Thymus (tissue), 11 donors: ENCODE results near the gene GSTM2. TPM values are rescaled to one million over a fixed set of nuclear protein-coding genes. Genes with fewer than 3 reads are reported as not detected.
"Not testable (repeated sequence)": the region's sequence is repeated elsewhere in the genome, so short reads cannot be mapped to it uniquely, and the experiment has no call there.

ENCODE experiments used
- DNase-seq, 9 donors: peaks; one replicate each; pipeline ENCODE4 v3.0.0-alpha.2; 2013; ENCODE audit warnings: low spot score in 9 of 9, low read depth in 6 of 9, missing footprints in 1 of 9
- H3K27ac ChIP-seq, 2 donors: one replicate each; pipeline ENCODE4 v1.5.1; 2013; ENCODE audit warnings: control low read depth in 1 of 2, low read depth in 1 of 2, low read length in 1 of 2, mild to moderate bottlenecking in 1 of 2, moderate library complexity in 1 of 2
- H3K27me3 ChIP-seq, 2 donors: one replicate each; pipeline ENCODE4 v1.5.1; 2013; ENCODE audit warnings: low read length in 1 of 2; ENCODE audit not compliant: control insufficient read depth in 2 of 2, insufficient read depth in 1 of 2
- H3K36me3 ChIP-seq, 2 donors: one replicate each; pipeline ENCODE4 v1.5.1; 2013; ENCODE audit warnings: low read length in 1 of 2, mild to moderate bottlenecking in 1 of 2, moderate library complexity in 1 of 2; ENCODE audit not compliant: control insufficient read depth in 2 of 2, insufficient read depth in 2 of 2
- H3K4me1 ChIP-seq, 2 donors: one replicate each; pipeline ENCODE4 v1.5.1; 2013; ENCODE audit warnings: low read length in 2 of 2; ENCODE audit not compliant: control insufficient read depth in 2 of 2, insufficient read depth in 2 of 2
- H3K4me3 ChIP-seq, 2 donors: one replicate each; pipeline ENCODE4 v1.5.1; 2013; ENCODE audit warnings: low read length in 2 of 2, control low read depth in 1 of 2, mild to moderate bottlenecking in 1 of 2
- H3K9me3 ChIP-seq, 2 donors: one replicate each; pipeline ENCODE4 v1.5.1; 2013; ENCODE audit warnings: low read length in 1 of 2, mild to moderate bottlenecking in 1 of 2; ENCODE audit not compliant: control insufficient read depth in 2 of 2, insufficient read depth in 1 of 2
- WGBS: extraction: QIAGEN DNeasy Blood & Tissue Kit; methylation state at CpG from one replicate; pipeline ENCODE4 v1.1.7; 2013; 5-methylcytosine and 5-hydroxymethylcytosine counted together
- polyA plus RNA-seq: library from polyadenylated mRNA; stranded (reverse); fragments of 200-250 nt; gene quantifications from one replicate; pipeline ENCODE4 v1.2.3, GENCODE V29; 2013
- total RNA-seq: library from RNA; stranded (reverse); fragments of 120-200 nt; gene quantifications from one replicate; pipeline ENCODE4 v1.2.4, GENCODE V29; 2013
- donor health status: healthy.

GSTM2 gene
- total and polyA plus RNA-seq, 2 donors, result 14.7 to 100 TPM

DNA sequence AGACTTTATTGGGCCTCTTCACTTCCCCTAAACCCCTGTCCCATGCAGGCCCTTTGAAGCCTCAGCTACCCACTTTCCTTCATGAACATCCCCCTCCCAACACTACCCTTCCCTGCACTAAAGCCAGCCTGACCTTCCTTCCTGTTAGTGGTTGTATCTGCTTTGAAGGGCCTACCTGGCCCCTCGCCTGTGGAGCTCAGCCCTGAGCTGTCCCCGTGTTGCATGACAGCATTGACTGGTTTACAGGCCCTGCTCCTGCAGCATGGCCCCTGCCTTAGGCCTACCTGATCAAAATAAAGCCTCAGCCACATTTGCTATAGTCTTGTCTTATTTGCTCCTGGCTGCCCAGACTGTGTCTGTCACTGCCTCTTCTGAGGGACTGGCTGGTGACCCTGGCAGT, 6.5 kb upstream of the GSTM2 start:
- Histone ChIP-seq H3K27ac (no peak overlapping the region), H3K9me3 (no peaks in the 10 kb centered on the region), H3K27me3 (peaks cover 0 to 3% of the 10 kb centered on the region in 2 donors), H3K36me3 (no peaks in the 10 kb centered on the region), H3K4me3 (no peak overlapping the region), H3K4me1 (peaks cover 0 to 11% of the 10 kb centered on the region in 2 donors)
- no peak for DNase-seq
- WGBS, result 82% methylated on average over 2 of the region's 2 CpGs

DNA sequence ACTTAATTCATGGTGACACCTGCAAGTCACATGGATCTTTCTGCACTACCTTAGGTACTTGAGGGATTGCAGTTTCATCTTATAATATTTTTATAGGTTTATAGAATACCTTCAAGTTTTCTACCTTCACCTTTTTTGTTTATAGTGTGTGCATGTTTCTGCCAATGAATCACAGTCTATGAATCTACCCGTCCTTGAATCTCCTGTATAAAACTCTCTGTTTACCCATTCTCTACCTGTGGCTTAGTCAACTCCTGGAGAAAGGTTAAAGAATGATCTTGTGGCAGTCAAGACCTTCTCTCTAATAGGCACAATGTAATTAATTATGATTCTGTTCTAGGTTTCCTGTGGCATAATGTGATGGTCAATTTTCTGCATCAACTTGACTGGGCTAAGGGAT, 3.2 kb upstream of the GSTM2 start:
- WGBS, result 98% methylated on average over 1 of the region's 1 CpG

DNA sequence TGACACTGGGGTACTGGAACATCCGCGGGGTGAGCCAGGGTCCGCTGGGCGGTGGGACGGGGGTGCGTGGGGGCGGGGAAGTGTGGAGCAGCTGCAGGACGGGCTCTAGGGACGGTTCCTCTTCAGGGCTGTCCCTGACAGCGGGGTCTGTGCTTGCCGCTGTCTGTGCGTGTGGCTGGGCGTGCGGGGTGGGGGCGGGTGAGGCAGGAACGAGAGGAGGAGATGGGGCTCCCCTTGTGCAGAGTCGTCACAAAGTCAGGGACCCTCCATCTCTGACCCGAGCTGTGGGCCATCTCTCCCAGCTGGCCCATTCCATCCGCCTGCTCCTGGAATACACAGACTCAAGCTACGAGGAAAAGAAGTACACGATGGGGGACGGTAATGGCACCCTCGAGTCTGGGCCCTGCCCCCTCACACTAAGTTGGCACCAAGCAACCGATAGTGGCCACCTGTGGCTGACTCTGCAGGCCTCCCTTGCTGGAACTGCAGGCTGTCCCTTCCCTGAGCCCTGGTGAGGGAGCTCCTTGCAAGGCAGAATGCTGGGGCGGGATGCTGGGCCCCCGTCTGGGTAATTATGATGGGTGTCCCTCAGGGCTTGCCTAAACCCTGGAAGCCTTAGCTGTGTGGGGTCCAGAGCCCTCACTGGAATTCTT, 392 bp downstream of the GSTM2 start:
- no peak overlapping the region for H3K27ac ChIP-seq
- H3K4me3 ChIP-seq, result peak overlapping the region; percentile 40 to 56
- 19% methylated on average over 26 of the region's 26 CpGs for WGBS

More for the DNA sequence above, 3.2 kb upstream of the GSTM2 start:
- Histone ChIP-seq H3K36me3 (no peaks in the 10 kb centered on the region), H3K27me3 (no peaks in the 10 kb centered on the region), H3K4me1 (peaks cover 6 to 18% of the 10 kb centered on the region in 2 donors), H3K4me3 (no peak overlapping the region), H3K9me3 (no peaks in the 10 kb centered on the region), H3K27ac (no peak overlapping the region)
- DNase-seq, result no peak

DNA sequence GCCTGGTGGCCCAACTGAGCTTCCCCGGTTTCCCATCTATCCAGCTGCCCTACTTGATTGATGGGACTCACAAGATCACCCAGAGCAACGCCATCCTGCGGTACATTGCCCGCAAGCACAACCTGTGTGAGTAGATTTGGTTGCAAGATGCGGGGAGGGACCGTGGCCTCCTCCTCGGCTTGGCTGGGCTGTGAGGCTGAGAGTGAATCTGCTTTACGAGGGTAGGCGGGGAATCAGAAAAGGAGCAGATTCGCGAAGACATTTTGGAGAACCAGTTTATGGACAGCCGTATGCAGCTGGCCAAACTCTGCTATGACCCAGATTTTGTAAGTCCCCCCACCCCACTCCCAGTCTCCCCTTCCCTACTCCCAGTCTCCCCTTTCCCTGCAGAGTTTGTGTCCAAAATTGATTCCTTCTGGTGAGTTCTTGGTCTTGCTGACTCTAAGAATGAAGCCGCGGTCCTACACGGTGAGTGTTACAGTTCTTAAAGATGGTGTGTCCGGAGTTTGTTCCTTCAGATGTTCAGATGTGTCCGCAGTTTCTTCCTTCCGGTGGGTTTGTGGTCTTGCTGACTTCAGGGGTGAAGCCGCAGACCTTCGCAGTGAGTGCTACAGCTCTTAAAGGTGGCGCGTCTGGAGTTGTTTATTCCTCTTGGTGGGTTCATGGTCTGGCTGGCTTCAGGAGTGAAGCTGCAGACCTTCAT, 1.5 kb downstream of the GSTM2 start:
- Histone ChIP-seq H3K4me3 (no peak overlapping the region), H3K27me3 (no peaks in the 10 kb centered on the region), H3K9me3 (no peaks in the 10 kb centered on the region), H3K4me1 (peaks cover 6 to 12% of the 10 kb centered on the region in 2 donors), H3K27ac (no peak overlapping the region), H3K36me3 (no peaks in the 10 kb centered on the region)
- peak in 1 of 9 donors; percentile 16 for DNase-seq
- 84% methylated on average over 22 of the region's 22 CpGs for WGBS

More for the DNA sequence above, 392 bp downstream of the GSTM2 start:
- peak in 1 of 9 donors; percentile 16 for DNase-seq
- peaks cover 6 to 12% of the 10 kb centered on the region in 2 donors for H3K4me1 ChIP-seq
- H3K27me3 ChIP-seq, result no peaks in the 10 kb centered on the region
- H3K9me3 ChIP-seq, result no peaks in the 10 kb centered on the region
- H3K36me3 ChIP-seq, result no peaks in the 10 kb centered on the region

DNA sequence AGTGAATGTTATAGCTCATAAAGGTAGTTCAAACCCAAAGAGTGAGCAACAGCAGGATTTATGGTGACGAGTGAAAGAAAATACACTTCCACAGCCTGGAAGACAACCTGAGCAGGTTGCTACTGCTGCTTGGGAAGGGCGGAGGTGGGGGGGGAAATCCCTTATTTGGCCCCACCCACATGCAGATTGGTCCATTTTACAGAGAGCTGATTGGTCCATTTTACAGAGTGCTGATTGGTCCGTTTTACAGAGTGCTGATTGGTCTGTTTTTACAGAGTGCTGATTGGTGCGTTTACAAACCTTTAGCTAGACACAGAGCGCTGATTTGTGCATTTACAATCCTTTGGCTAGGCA, 2.1 kb downstream of the GSTM2 start:
- H3K4me1 ChIP-seq, result peaks cover 6 to 12% of the 10 kb centered on the region in 2 donors
- not testable (repeated sequence) for DNase-seq, H3K36me3 ChIP-seq, H3K27me3 ChIP-seq, H3K9me3 ChIP-seq, H3K4me3 ChIP-seq, H3K27ac ChIP-seq
- WGBS, result 93% methylated on average over 5 of the region's 5 CpGs

DNA sequence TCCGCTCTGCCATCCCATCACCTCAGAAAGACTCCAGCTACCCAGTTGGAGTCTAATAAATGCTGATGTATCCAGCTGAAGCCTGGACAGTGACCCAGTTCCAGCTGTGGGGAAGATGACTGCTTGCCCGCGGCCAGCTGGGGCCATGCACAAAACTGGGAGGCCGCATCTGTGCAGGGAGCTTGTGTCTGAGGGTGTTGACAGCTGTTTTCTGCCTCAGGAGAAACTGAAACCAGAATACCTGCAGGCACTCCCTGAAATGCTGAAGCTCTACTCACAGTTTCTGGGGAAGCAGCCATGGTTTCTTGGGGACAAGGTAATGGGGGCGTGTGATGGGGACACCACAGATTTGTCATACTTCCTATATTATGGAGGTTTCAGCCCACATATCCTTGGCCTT, 3.2 kb downstream of the GSTM2 start:
- H3K4me1 ChIP-seq, result peaks cover 6 to 12% of the 10 kb centered on the region in 2 donors
- H3K36me3 ChIP-seq, result no peaks in the 10 kb centered on the region
- no peak overlapping the region for H3K4me3 ChIP-seq
- DNase-seq, result no peak
- H3K27ac ChIP-seq, result no peak overlapping the region
- 92% methylated on average over 5 of the region's 5 CpGs for WGBS
- no peaks in the 10 kb centered on the region for H3K9me3 ChIP-seq
- no peaks in the 10 kb centered on the region for H3K27me3 ChIP-seq

DNA sequence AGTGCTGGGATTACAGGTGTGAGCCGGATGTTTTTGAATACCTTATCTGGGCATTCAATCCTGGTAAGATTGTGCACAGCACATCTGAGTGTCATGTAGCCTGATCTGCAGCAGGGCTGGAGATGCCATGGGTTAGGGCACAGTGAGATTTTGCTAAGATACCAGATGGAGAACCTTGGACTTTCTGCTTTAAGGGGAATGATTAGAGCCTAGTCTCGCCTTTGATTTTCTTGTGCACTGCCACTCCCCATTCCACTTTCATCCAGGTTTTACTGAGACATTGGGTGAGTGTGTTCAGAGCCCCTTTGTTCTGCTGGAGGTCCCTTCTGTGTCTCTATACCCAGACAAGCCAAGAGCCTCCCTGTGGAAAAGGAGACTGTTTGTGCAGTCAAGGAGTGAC, 6.0 kb downstream of the GSTM2 start:
- H3K27me3 ChIP-seq, H3K36me3 ChIP-seq, H3K9me3 ChIP-seq, H3K27ac ChIP-seq, H3K4me1 ChIP-seq, DNase-seq, H3K4me3 ChIP-seq: not testable (repeated sequence)
- 97% methylated on average over 2 of the region's 2 CpGs for WGBS

DNA sequence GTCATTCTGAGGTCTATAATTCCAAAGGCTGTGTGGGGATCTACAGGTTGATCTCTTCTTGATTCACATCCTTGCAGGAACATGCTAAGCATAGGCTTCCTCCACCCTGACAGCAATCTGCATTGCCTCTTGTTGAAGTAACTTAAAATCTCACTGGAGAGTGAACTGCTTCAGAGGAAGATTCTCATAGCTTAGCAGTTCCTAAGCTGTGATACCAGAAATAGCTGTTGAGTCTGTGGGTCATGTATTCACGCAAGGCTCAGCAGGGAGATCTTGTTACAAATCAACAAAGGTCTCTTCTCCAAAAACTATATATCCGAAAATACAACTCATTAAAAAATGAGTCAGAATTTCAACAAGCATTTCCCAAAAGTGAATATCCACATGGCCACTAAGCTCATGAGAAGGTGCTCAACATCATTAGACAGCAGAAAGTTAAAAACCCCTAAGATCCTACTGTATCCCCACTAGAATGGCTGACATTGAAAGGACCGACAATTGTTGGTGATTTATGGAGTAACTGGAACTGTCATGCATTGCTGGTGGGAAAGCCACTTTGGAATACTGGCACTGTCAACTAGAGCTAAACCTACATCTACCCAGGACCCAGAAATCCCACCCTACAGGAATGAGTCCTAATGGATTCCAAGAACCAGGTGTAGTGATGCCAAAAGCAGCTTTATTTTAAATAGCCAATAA, 9.0 kb downstream of the GSTM2 start:
- H3K4me3 ChIP-seq, H3K36me3 ChIP-seq, H3K4me1 ChIP-seq, H3K27me3 ChIP-seq, H3K9me3 ChIP-seq, H3K27ac ChIP-seq, DNase-seq: not testable (repeated sequence)
- WGBS, result 78% methylated on average over 3 of the region's 3 CpGs

DNA sequence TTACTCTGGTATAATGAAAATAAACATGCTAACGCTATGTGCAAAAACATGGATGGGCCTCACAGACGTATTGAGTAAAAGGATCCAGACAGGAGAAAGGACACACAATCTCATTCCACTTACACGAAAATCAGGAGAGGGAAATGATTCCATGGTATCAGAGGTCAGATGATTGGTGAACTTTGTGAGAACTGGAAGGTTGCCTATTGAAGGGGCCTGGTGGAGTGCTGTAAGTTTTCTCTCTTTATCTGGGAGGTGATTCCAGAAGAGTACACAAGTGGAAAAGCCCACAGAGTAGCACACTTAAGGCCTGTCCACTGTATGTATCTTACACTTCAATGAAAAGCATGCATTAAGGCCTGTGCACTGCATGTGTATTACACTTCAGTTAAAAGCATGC, 9.6 kb downstream of the GSTM2 start:
- H3K36me3 ChIP-seq, result no peaks in the 10 kb centered on the region
- no peak overlapping the region for H3K27ac ChIP-seq
- WGBS, result 97% methylated on average over 3 of the region's 3 CpGs

More for the DNA sequence above, 9.6 kb downstream of the GSTM2 start:
- no peaks in the 10 kb centered on the region for H3K9me3 ChIP-seq
- H3K27me3 ChIP-seq, result no peaks in the 10 kb centered on the region
- H3K4me3 ChIP-seq, result no peak overlapping the region
- no peak for DNase-seq
- no peaks in the 10 kb centered on the region for H3K4me1 ChIP-seq
